Stimulated activated CD8-positive, alpha-beta memory T cell treated with anti-CD3 and anti-CD28 coated beads, Interleukin-4, amount 100 ng/mL, for 1 hour (primary cell): ENCODE data around the gene ROR1.

Experiments
- DNase-seq, 2 donors: peaks; one replicate each; pipeline ENCODE4 v3.0.0-alpha.2; 2020; ENCODE audit warnings: low read depth in 2 of 2, low spot score in 1 of 2

Gene ROR1

DNA sequence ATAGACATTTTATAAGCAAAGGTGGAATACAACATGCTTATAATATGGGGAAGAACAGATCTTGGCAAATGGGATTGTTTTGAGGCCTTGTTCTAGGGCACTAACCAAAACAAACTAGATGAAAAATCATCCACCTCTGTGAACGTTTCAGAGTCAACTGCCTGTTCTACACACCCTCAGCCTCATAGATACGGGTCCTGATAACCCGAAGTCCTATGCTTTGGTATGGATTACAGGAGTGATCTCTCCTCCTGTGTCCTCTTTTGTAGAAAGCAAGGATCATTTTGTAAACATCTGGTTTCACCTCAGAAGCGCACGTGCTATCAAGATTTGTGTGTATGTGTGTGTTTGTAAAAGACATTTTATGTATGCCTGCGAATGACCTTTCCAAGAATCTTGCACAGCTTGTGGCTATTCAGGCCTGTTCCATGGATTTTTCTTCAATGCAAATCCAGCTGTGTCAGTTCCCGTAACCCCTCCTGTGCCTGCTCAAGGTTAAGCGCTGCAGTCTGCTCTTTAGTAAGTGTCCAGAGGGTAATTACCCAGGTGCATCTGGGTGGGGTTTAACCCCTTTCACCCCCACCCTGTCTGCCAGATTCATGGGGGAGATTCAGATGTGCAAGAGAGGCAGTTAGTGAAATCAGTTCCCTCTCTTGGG, 132.4 kb downstream of the ROR1 start:
- DNase-seq, result no peak

DNA sequence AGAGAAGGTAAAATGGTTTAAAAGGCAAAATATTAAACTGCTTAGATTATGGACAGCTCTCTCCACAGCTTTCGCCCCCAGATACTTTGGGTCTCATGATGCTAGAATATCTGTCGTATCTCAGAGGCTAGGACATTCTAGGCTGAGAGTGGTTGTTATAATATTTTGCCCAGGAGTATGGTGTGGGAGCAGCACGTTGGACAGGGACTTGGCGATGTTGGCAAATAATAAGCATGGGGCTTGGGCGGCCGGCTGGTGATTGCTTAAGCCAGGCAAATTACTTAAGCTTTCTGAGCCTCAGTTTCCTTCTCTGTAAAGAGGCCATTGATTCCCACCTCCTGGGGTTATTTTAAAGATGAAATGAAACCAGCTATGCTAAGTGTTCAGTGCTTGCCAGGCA, 133.2 kb downstream of the ROR1 start:
- DNase-seq, result no peak

DNA sequence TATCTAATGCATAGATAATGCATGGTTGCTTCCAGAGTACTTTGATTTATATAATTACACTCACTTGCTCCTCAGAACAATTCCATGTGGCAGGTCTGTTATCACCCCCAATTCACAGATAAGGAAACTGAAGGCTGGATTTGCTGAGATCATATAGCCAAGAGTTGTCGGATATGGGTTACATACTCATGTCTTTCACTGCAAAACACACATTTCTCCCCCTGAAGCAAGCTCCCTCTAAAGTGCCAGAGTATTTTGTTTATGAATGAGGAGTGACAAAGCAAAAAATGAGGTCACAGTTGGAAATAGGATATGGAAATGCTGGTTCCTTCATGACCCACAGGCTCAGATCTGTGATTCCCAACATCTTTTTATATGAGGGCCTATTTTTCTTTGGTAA, 134.2 kb downstream of the ROR1 start:
- no peak for DNase-seq

DNA sequence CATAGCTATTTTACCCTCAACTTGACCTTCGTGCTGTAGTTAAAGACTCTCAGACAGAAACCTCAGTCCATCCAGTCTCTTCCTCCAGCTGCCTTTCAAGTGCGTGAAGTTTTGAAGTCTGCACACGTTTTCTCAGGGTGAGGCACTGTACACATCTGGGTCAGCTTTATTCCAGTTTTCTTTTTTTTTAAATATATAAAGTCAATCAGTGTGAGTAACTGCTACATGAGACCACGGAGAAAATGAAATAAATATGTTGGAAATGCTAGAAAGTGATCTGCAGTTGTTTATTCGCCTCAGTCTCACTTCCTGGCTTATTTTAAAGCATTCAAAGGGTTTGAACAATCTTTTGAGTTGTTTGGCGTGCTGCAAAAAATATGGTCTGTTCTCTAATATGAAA, 135.7 kb downstream of the ROR1 start:
- no peak for DNase-seq

DNA sequence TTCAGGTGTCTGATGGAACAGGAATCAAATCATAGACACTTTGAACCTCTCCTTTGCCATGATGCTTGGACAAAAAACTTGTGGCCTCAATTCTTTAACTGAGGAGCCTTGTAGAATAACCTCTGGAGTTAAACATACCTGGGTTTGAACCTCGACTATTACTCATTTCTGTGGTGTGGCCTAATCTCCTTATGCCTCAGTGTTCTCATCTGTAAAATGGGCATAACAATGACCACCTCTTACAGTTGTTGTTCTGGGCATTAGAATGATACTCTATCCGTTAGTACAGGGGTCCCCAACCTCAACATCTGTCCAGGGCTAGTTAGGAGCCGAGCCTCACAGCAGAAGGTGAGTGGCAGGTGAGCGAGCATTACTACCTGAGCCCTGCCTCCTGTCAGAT, 137.2 kb downstream of the ROR1 start:
- no peak for DNase-seq

DNA sequence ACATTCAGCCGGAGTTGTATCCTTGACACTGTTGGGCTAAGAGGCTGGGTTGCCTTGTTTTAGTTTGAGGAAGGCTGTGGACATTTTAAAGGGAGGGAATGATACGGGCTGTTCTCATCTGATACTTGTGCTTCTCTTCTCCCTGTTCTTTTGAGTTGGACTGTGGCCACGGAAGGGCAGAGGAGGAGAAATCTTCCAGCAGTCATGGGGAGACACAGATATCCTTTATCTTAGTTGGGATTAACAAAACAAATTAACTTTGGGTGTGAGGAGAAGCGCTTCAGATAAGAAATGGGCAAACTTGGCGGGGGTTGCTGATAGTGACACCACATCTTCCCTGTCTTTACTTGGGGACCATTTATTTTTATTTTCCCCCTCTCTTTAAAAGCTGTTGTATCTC, 138.8 kb downstream of the ROR1 start:
- no peak for DNase-seq

DNA sequence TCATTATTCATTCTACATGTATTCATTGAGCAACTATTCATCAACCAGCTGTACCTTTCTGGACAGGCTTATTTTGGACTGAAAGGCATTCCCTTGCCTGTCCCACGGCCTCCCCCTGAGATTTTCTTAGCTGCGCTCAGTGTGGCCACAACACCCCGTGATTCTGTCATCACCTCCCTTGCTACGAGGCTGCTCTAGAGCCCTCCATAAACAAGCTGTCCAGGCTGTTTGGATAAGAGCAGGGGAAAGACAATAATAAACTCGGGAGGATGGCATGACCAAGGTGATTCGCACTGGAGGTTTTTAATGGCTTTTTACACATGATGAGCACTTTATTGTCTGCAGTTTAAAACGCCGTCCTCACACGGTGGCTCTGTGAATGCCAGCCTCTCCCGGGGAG, 139.7 kb downstream of the ROR1 start:
- no peak for DNase-seq

DNA sequence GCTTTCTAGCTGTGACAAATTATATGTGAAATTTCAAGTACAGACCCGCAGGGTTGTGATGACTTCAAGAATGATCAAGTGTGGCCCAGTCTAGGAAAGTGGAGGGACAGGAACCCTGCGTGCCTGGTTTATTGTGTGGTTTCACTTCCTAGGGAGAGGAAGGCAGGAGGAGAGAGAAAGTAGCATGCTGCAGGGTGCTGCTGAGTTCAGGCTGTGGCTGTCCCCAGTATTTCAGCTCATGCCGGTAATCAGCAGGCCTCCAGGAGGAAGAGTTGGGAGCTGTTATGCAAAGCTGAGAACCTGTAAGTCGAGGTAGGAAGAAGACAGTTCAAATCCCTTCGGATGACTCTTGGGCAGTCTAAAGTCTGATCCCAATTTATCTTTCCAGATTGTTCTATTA, 140.4 kb downstream of the ROR1 start:
- DNase-seq, result no peak

DNA sequence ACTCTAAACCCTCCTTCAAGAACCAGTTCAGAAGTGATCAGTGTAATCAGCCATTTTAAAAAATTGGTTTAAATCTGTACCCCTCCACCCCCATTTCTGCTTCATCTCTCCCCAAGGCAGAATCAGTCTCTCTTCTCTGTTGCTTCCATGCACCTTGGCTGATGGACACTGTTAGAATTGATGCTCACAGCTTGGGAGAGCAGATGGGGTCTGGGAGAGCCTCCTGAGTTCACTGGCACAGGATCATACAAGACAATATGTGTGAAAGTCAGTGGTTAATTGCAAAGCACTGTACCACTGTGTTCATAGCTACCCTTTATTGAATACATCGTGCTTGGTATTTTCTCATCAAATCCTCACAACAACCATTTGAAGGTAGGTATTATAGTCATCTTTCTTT, 140.9 kb downstream of the ROR1 start:
- DNase-seq, result no peak

DNA sequence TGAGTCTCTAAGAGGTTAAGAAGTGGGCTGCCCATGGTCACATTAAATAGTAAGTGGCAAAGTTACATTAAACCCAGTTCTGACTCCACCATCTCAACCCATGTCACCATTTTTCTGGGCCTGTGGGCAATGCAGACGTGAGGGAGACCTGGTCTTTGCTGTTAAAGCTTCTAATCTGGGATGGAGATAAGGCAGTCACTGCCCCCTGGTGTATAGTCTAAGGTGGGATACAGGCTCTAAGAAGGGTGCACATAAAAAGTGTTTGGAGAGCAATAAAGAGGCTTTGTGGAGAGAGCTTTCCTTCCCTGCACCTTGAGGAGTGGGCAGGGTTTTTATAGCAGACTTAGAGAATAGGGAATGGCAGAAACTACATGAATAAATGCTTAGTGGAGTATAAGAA, 141.3 kb downstream of the ROR1 start:
- DNase-seq, result no peak

DNA sequence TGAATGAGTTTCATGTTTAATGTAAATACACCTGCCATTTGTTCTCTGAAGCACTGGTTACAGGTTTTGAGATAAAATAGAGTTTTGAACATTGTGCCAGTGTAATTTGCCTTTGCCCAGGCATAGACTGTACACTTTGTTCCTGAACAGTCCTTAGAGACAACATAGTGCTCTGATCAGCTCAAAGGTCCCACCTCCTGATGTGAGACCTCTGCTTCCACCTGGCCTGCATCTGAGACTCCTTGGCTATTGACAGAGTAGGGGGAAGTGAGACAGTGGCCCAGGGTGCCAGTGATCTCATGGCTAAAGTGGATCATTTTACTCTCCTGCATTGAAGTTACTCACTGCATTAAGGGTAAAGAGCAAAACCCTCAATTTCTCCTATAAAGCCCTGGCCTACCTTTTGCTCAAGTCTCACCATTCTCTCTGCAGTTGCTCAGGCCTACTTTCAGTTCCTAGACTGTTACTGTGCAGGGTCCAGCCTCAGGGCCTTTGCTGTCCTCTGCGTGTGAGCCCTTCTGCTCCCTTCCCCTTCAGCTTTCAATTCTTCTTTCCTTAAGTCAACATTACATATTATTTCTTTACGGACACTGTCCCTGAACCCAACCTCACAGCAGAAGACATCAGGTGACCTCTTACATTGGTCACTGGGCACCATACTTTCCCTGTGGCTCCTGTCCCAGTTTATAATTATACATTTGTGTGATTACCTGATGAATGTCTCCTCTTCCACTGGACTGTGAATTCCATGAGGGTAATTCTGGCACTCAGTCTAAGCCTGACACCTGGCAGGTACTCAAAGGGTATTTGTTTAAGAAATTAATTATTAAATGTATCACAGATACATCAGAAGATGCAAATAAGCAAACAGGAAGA, 142.9 kb downstream of the ROR1 start:
- DNase-seq, result no peak

DNA sequence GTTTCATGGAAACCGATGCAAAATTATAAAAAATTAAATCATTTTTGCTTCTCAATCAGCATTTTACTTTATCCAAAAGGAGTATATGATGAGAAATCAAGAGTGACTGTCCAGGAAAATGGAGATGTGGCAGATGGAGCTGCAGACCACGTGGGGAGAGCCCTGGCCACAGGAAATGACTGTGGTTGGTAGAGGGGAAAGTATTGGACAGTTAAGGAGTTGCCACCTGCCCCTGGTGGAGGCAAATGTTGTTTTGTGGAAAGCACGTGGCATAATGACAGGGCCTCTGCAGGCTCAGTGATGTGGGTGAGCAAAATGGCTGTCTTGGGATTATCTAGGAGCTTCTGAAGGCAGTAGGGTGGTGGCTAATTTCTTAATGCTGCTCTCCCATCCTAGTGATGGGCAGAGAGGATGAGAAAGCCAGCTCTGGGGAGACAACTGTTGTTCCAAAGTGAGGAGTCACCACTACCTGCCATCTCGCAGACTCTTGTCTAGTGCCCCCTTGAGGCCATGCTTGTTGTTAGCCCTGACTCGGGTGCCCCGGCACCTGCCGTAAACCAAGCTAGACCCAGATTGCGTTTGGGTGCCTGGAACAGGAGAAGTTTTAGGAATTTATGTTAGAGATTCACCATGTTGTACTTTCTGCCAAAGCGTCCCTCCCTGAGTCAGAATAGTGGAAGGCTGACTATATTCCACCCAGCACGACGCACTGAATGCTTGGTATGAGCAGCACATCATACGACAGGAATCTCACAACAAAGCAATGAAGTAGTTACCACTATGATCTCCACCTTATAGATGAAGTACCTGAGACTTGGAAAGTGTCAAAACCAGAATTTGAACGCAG, 144.0 kb downstream of the ROR1 start:
- DNase-seq, result no peak

DNA sequence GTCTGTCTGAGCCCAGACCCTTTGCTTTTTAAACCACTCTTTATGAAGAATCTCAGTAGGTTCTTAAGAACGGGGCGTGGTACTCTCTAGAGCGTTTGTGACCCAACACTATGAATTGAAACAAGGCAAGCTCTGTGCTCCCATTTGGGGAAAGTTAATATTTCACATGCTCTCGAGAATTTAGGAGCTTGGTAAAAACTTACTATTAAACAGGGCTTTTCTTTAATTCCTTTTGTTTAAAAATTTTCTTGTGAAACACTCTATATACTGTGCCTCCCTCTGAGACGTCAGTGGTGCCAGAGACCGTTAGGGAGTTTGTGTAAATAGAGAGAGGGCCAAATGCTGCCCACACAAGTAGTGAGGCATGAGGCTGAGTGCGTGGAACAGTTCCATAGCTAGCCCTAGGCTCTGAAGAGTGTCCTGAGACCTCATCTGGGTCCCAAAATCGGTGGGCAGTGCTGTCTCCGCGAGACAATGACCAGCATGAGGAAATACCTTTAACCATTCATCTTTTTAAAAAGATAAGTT, 144.7 kb downstream of the ROR1 start:
- DNase-seq, result no peak

DNA sequence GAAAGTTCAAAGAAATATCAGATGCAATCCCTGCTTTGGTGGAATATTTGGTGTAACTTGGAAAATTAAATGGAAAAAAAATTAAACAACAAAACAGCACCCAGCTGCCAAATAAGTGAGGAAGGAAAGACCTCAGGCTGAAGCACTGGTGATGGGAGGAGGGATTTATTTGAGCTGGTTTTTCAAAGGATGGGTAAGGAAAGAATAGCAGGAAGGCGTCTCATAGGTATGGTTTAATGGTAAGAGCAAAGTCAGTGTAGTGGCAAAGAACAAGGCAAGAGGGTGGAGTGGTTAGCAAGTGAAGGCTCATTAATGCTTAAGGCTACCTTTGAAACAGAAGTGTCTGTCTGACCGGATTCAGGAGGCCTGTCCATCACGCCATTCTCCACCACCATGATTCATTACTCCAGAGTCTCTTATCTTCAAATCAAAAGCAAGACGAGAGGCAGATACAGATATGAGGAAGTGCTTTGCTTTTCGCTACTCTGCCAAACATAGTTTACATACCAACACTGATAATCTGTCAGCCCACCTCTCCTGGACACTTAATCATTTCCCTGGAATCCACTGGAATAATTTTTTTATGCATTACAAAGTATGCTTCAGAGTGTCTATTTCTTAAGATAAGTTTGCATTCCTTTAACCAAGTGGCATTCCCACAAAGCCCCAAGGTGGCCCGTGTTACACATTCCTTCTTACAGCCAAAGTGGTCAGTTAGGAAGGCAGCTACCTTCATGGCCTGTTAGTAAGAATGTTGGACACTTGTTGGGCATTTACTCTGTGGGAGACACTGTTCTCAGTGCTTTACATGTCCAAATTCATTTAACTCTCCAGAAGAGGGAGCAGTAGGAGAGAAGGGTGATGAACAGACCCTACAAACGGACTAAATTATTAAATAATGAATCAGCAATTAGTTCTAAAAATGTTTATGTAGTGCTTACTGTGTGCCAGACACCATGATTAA, 146.6 kb downstream of the ROR1 start:
- DNase-seq, result no peak

DNA sequence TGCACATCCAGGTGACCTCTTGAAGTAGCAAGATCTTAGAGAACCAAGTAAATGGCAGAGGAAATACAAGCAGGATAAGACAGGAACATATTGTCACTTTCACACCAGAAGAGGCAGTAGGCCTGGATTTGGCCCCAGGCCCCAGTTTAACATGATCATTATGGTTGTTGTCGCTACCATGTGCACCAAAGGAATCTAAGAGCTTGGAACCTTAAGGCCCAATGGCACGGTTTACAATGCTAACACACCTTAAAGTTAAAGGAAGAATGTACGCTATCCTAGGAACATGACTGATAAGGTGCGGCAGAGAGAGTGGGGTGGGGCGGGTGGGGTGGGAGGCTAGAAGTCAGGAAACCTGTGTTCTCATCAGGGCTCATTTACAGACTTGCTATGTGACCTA, 147.5 kb downstream of the ROR1 start:
- no peak for DNase-seq

DNA sequence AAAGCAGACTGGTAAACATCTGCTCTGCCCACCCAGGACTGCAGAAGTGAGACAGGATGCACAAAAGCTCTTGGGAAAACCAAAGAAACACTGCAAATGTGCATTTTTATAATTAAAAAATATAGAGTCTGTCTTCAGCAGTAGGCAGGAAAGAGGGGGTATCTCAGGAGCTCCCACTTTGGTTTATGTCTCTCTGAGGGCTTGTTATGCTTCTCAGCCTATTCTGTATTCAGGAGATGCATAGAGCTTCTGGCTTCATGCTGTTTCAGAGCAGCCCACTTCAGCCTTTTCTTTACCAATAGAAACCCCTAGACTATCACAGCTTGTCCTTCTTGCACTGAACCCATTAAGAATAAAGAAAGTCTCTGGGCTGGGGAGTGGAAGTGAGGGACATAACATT, 148.0 kb downstream of the ROR1 start:
- no peak for DNase-seq

DNA sequence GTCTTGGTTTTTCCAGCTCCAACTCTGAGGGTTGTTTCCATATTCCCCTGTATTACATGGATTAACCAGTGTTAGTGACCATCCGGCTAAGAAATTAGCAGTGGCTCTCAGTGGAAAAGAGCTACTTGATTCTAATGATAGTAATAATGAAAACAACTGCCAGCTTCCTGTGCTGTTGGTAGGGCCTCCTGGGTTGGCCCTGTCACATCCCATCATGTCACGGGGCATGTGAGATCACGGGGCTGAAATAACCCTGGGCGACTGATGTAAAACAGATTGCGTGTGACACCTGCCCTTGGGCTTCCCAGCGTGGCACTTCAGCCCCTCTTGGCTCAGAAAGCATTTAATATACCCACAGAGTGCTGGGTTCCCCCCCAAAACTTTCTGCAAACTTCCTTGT, 149.0 kb downstream of the ROR1 start:
- no peak for DNase-seq

DNA sequence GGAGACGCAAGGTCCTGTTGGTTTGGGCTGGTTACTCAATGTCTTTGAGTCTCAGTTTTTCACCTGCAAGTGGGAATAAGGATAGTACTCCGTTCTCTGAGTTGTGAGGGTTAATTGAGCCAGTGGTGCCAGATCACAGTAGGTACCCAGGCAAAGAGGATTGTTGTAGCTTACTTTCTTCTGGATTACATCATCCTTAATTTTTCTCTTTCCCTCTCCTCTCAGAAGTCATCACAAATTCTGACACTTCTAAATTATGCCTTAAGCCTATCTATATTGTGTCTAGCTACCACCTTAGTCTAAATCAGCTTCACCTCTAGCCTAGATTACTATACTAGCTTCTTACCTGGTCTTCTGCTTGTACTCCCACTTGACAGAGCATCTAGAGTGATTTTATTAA, 149.5 kb downstream of the ROR1 start:
- no peak for DNase-seq

DNA sequence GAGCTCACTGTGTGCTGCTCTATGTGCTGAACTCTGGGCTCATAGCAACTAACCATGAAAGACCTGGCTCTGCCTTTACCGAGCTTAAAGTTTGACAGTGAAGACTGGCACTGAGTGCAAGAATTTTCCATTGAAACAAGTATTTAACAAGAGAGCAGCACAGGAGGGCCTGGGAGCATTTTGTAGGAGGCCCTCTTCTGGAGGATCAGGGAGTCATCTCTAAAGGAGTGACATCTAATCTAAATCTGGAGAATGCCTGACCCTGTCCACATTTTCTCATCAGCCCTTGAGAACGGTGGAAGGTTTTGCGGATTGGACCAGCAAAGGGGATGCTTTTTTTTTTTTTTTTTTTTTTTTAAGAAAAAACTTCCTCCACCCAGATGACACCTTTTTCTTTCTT, 150.8 kb downstream of the ROR1 start:
- no peak for DNase-seq
